Measurements from ENCODE around the gene COL4A2.
"Not testable (repeated sequence)": the region's sequence is repeated elsewhere in the genome, so short reads cannot be mapped to it uniquely, and the experiment has no call there.

Gene COL4A2

GRCh38 chr13:110313733-110314132, 6.6 kb downstream of the COL4A2 start:
- not testable (repeated sequence) for H3K9me3 ChIP-seq (ENCODE audit: control insufficient read depth, low read length); H3K27ac ChIP-seq (ENCODE audit: insufficient read depth, low read depth, low read length, poor library complexity, severe bottlenecking); H3K4me3 ChIP-seq (ENCODE audit: insufficient read depth, low read depth, low read length); H3K27me3 ChIP-seq (ENCODE audit: control insufficient read depth, insufficient read depth, low read length, poor library complexity, severe bottlenecking)
- Histone ChIP-seq H3K36me3 (ENCODE audit: control insufficient read depth, insufficient read depth, low read length) (peaks cover 11% of the 10 kb centered on the region), H3K4me1 (ENCODE audit: control insufficient read depth, insufficient read depth, low read length) (peaks cover 26% of the 10 kb centered on the region)
- WGBS, 2 experiments = 80 to 83% methylated on average over 10 to 11 of the region's 16 CpGs

- Histone ChIP-seq H3K27me3 (ENCODE audit: control insufficient read depth, insufficient read depth, low read length, poor library complexity, severe bottlenecking) (no peaks in the 10 kb centered on the region), H3K4me3 (ENCODE audit: insufficient read depth, low read depth, low read length) (no peak overlapping the region), H3K36me3 (ENCODE audit: control insufficient read depth, insufficient read depth, low read length) (peaks cover 11% of the 10 kb centered on the region), H3K27ac (ENCODE audit: insufficient read depth, low read depth, low read length, poor library complexity, severe bottlenecking) (no peak overlapping the region), H3K4me1 (ENCODE audit: control insufficient read depth, insufficient read depth, low read length) (peaks cover 18% of the 10 kb centered on the region), H3K9me3 (ENCODE audit: control insufficient read depth, low read length) (no peaks in the 10 kb centered on the region)
- WGBS, 2 experiments = 92% methylated on average over 18 of the region's 18 CpGs
Observed at GRCh38 chr13:110314516-110315245, 7.6 kb downstream of the COL4A2 start.

- Histone ChIP-seq H3K4me3 (ENCODE audit: insufficient read depth, low read depth, low read length) (no peak overlapping the region), H3K27me3 (ENCODE audit: control insufficient read depth, insufficient read depth, low read length, poor library complexity, severe bottlenecking) (no peaks in the 10 kb centered on the region), H3K36me3 (ENCODE audit: control insufficient read depth, insufficient read depth, low read length) (peaks cover 7% of the 10 kb centered on the region), H3K9me3 (ENCODE audit: control insufficient read depth, low read length) (no peaks in the 10 kb centered on the region), H3K4me1 (ENCODE audit: control insufficient read depth, insufficient read depth, low read length) (peaks cover 8% of the 10 kb centered on the region), H3K27ac (ENCODE audit: insufficient read depth, low read depth, low read length, poor library complexity, severe bottlenecking) (no peak overlapping the region)
- WGBS, 2 experiments = 93 to 95% methylated on average over 10 of the region's 10 CpGs
Observed at GRCh38 chr13:110316196-110316595, 9.1 kb downstream of the COL4A2 start.

GRCh38 chr13:110317093-110317492, 10.0 kb downstream of the COL4A2 start:
- WGBS, 2 experiments = 94 to 95% methylated on average over 5 of the region's 5 CpGs
- Histone ChIP-seq H3K4me1 (ENCODE audit: control insufficient read depth, insufficient read depth, low read length) (peaks cover 8% of the 10 kb centered on the region), H3K36me3 (ENCODE audit: control insufficient read depth, insufficient read depth, low read length) (peaks cover 6% of the 10 kb centered on the region)

GRCh38 chr13:110317496-110318195, 10.6 kb downstream of the COL4A2 start:
- Histone ChIP-seq H3K9me3 (ENCODE audit: control insufficient read depth, low read length) (no peaks in the 10 kb centered on the region), H3K4me3 (ENCODE audit: insufficient read depth, low read depth, low read length) (no peak overlapping the region), H3K4me1 (ENCODE audit: control insufficient read depth, insufficient read depth, low read length) (peaks cover 7% of the 10 kb centered on the region), H3K27me3 (ENCODE audit: control insufficient read depth, insufficient read depth, low read length, poor library complexity, severe bottlenecking) (no peaks in the 10 kb centered on the region), H3K27ac (ENCODE audit: insufficient read depth, low read depth, low read length, poor library complexity, severe bottlenecking) (no peak overlapping the region), H3K36me3 (ENCODE audit: control insufficient read depth, insufficient read depth, low read length) (peaks cover 6% of the 10 kb centered on the region)
- 95% methylated on average over 13 of the region's 13 CpGs for WGBS, 2 experiments

More at GRCh38 chr13:110317093-110317492, 10.0 kb downstream of the COL4A2 start:
- Histone ChIP-seq H3K9me3 (ENCODE audit: control insufficient read depth, low read length) (no peaks in the 10 kb centered on the region), H3K27me3 (ENCODE audit: control insufficient read depth, insufficient read depth, low read length, poor library complexity, severe bottlenecking) (no peaks in the 10 kb centered on the region), H3K4me3 (ENCODE audit: insufficient read depth, low read depth, low read length) (no peak overlapping the region), H3K27ac (ENCODE audit: insufficient read depth, low read depth, low read length, poor library complexity, severe bottlenecking) (no peak overlapping the region)

- H3K4me1 ChIP-seq (ENCODE audit: control insufficient read depth, insufficient read depth, low read length) = peaks cover 2% of the 10 kb centered on the region
- H3K4me3 ChIP-seq (ENCODE audit: insufficient read depth, low read depth, low read length) = no peak overlapping the region
- 78 to 81% methylated on average over 7 of the region's 7 CpGs for WGBS, 2 experiments
- H3K9me3 ChIP-seq (ENCODE audit: control insufficient read depth, low read length) = no peaks in the 10 kb centered on the region
- H3K36me3 ChIP-seq (ENCODE audit: control insufficient read depth, insufficient read depth, low read length) = peaks cover 6% of the 10 kb centered on the region
- no peaks in the 10 kb centered on the region for H3K27me3 ChIP-seq (ENCODE audit: control insufficient read depth, insufficient read depth, low read length, poor library complexity, severe bottlenecking)
- H3K27ac ChIP-seq (ENCODE audit: insufficient read depth, low read depth, low read length, poor library complexity, severe bottlenecking) = no peak overlapping the region
Observed at GRCh38 chr13:110318920-110319319, 11.8 kb downstream of the COL4A2 start.

- Histone ChIP-seq H3K4me1 (ENCODE audit: control insufficient read depth, insufficient read depth, low read length) (peaks cover under 1% of the 10 kb centered on the region), H3K36me3 (ENCODE audit: control insufficient read depth, insufficient read depth, low read length) (peaks cover 6% of the 10 kb centered on the region), H3K9me3 (ENCODE audit: control insufficient read depth, low read length) (no peaks in the 10 kb centered on the region), H3K4me3 (ENCODE audit: insufficient read depth, low read depth, low read length) (no peak overlapping the region), H3K27me3 (ENCODE audit: control insufficient read depth, insufficient read depth, low read length, poor library complexity, severe bottlenecking) (no peaks in the 10 kb centered on the region), H3K27ac (ENCODE audit: insufficient read depth, low read depth, low read length, poor library complexity, severe bottlenecking) (no peak overlapping the region)
- WGBS, 2 experiments = 84 to 91% methylated on average over 4 of the region's 4 CpGs
Observed at GRCh38 chr13:110319397-110319773, 12.3 kb downstream of the COL4A2 start.

- 92% methylated on average over 19 of the region's 19 CpGs for WGBS, 2 experiments
- Histone ChIP-seq H3K4me1 (ENCODE audit: control insufficient read depth, insufficient read depth, low read length) (peaks cover 2% of the 10 kb centered on the region), H3K27me3 (ENCODE audit: control insufficient read depth, insufficient read depth, low read length, poor library complexity, severe bottlenecking) (no peaks in the 10 kb centered on the region), H3K4me3 (ENCODE audit: insufficient read depth, low read depth, low read length) (no peak overlapping the region), H3K9me3 (ENCODE audit: control insufficient read depth, low read length) (no peaks in the 10 kb centered on the region), H3K36me3 (ENCODE audit: control insufficient read depth, insufficient read depth, low read length) (peaks cover 6% of the 10 kb centered on the region), H3K27ac (ENCODE audit: insufficient read depth, low read depth, low read length, poor library complexity, severe bottlenecking) (no peak overlapping the region)
Observed at GRCh38 chr13:110319774-110320509, 12.9 kb downstream of the COL4A2 start.

GRCh38 chr13:110320645-110321044, 13.6 kb downstream of the COL4A2 start:
- Histone ChIP-seq H3K4me3 (ENCODE audit: insufficient read depth, low read depth, low read length) (no peak overlapping the region), H3K9me3 (ENCODE audit: control insufficient read depth, low read length) (no peaks in the 10 kb centered on the region), H3K27me3 (ENCODE audit: control insufficient read depth, insufficient read depth, low read length, poor library complexity, severe bottlenecking) (no peaks in the 10 kb centered on the region), H3K4me1 (ENCODE audit: control insufficient read depth, insufficient read depth, low read length) (peaks cover 2% of the 10 kb centered on the region), H3K27ac (ENCODE audit: insufficient read depth, low read depth, low read length, poor library complexity, severe bottlenecking) (no peak overlapping the region), H3K36me3 (ENCODE audit: control insufficient read depth, insufficient read depth, low read length) (peaks cover 6% of the 10 kb centered on the region)
- 33% methylated on average over 1 of the region's 2 CpGs; no CpG with 5 or more reads in 1 of the 2 experiments for WGBS, 2 experiments

GRCh38 chr13:110321573-110321972, 14.5 kb downstream of the COL4A2 start:
- H3K27ac ChIP-seq (ENCODE audit: insufficient read depth, low read depth, low read length, poor library complexity, severe bottlenecking); H3K4me3 ChIP-seq (ENCODE audit: insufficient read depth, low read depth, low read length); H3K36me3 ChIP-seq (ENCODE audit: control insufficient read depth, insufficient read depth, low read length); H3K9me3 ChIP-seq (ENCODE audit: control insufficient read depth, low read length); H3K27me3 ChIP-seq (ENCODE audit: control insufficient read depth, insufficient read depth, low read length, poor library complexity, severe bottlenecking); H3K4me1 ChIP-seq (ENCODE audit: control insufficient read depth, insufficient read depth, low read length): not testable (repeated sequence)
- WGBS, 2 experiments = 87 to 89% methylated on average over 3 of the region's 3 CpGs
